Tibial nerve (tissue), 4 donors: ENCODE results near the gene CD164L2. TPM values are rescaled to one million over a fixed set of nuclear protein-coding genes. Genes with fewer than 3 reads are reported as not detected.

Experiments used
- DNase-seq, 2 donors: peaks; one replicate each; pipeline ENCODE4 v3.0.0-alpha.2; 2019; ENCODE audit warnings: low spot score in 2 of 2
- H3K27ac ChIP-seq, 4 donors: fragments of 200-600 bp; sonication (generic) in 3 of 4; one replicate each; pipeline ENCODE4 v1.5.1; 2017 to 2019; ENCODE audit warnings: mild to moderate bottlenecking in 1 of 4
- H3K27me3 ChIP-seq, 2 donors: fragments of 200-600 bp; sonication (generic) in 1 of 2; one replicate each; pipeline versions ENCODE4 v1.5.1 to v1.6.0; 2017 to 2019
- H3K36me3 ChIP-seq, 3 donors: fragments of 200-600 bp; sonication (generic); one replicate each; pipeline ENCODE4 v1.5.1; 2018 to 2019
- H3K4me1 ChIP-seq, 4 donors: fragments of 200-600 bp; sonication (generic) in 3 of 4; one replicate each; pipeline ENCODE4 v1.5.1; 2017 to 2019
- H3K4me3 ChIP-seq, 4 donors: fragments of 200-600 bp; sonication (generic) in 3 of 4; one replicate each; pipeline ENCODE4 v1.5.1; 2017 to 2019; ENCODE audit warnings: mild to moderate bottlenecking in 1 of 4, moderate library complexity in 1 of 4
- H3K9me3 ChIP-seq, 4 donors: fragments of 200-600 bp; sonication (generic) in 3 of 4; one replicate each; pipeline ENCODE4 v1.5.1; 2017 to 2019
- CTCF ChIP-seq, 5 experiments: fragments of 200-600 bp in 3 of 5; fragments of 450-650 bp in 2 of 5; sonication (generic) in 3 of 5; IDR thresholded peaks; one replicate each; pipeline ENCODE4 v1.5.1; 2016 to 2019; ENCODE audit warnings: antibody characterized with exemption in 5 of 5, mild to moderate bottlenecking in 3 of 5, moderate library complexity in 2 of 5
- EP300 ChIP-seq, 2 donors: sonication (generic); formaldehyde crosslinking; IDR thresholded peaks; one replicate each; pipeline ENCODE4 v1.6.1; 2017; ENCODE audit warnings: antibody characterized with exemption in 2 of 2, mild to moderate bottlenecking in 1 of 2
- POLR2A ChIP-seq, 2 donors: fragments of 450-650 bp; IDR thresholded peaks; one replicate each; pipeline ENCODE4 v1.6.1; 2017; ENCODE audit warnings: antibody characterized with exemption in 2 of 2, mild to moderate bottlenecking in 2 of 2, moderate library complexity in 2 of 2
- WGBS, 2 donors: methylation state at CpG; one replicate each; pipeline ENCODE4 v1.1.5; 2018; 5-methylcytosine and 5-hydroxymethylcytosine counted together
- total RNA-seq, 4 donors: library from RNA; depleted of rRNA; stranded (reverse); fragments of >200 nt; gene quantifications; one replicate each; pipeline ENCODE4 v1.1.0, GENCODE V29; 2016

Gene CD164L2
- total RNA-seq, 4 donors from 2014 or later = not detected

- no peaks in the 10 kb centered on the region for H3K27me3 ChIP-seq
- H3K4me1 ChIP-seq = peaks cover 0 to 78% (median 33%) of the 10 kb centered on the region in 4 donors
- no peak overlapping the region for H3K4me3 ChIP-seq
- H3K9me3 ChIP-seq = no peaks in the 10 kb centered on the region
- WGBS, 2 donors = 24 to 27% methylated on average over 14 of the region's 14 CpGs
- DNase-seq = peak in 1 of 2 donors; percentile 61
- H3K27ac ChIP-seq = peak overlapping the region; percentile 48 to 94 (median 68)
- H3K36me3 ChIP-seq = peaks cover 0 to 45% (median 16%) of the 10 kb centered on the region in 3 donors
- no peak for TF ChIP-seq POLR2A (IDR thresholded peaks at IDR 0.05)
- peak in 1 of 5 experiments; percentile 8 for TF ChIP-seq CTCF (IDR thresholded peaks at IDR 0.05)
- TF ChIP-seq EP300 (IDR thresholded peaks at IDR 0.05) = peak in 1 of 2 donors; percentile 81
Measured at GRCh38 chr1:27418326-27419185, 35.4 kb upstream of the CD164L2 start.

GRCh38 chr1:27417713-27418112 lies 34.6 kb upstream of the CD164L2 start:
- H3K4me1 ChIP-seq = peaks cover 0 to 79% (median 31%) of the 10 kb centered on the region in 4 donors
- WGBS, 2 donors = 62 to 69% methylated on average over 3 of the region's 3 CpGs
- no peaks in the 10 kb centered on the region for H3K9me3 ChIP-seq
- peak overlapping the region; percentile 48 to 94 (median 68) for H3K27ac ChIP-seq
- H3K36me3 ChIP-seq = peaks cover 0 to 53% (median 16%) of the 10 kb centered on the region in 3 donors
- TF ChIP-seq EP300 (IDR thresholded peaks at IDR 0.05) (no peak), CTCF (IDR thresholded peaks at IDR 0.05) (no peak), POLR2A (IDR thresholded peaks at IDR 0.05) (no peak)
- no peak for DNase-seq
- H3K27me3 ChIP-seq = no peaks in the 10 kb centered on the region
- no peak overlapping the region for H3K4me3 ChIP-seq

- DNase-seq = no peak
- no peaks in the 10 kb centered on the region for H3K27me3 ChIP-seq
- TF ChIP-seq CTCF (IDR thresholded peaks at IDR 0.05) = peak; percentile 42 to 59 (median 49)
- no peak for TF ChIP-seq POLR2A (IDR thresholded peaks at IDR 0.05)
- TF ChIP-seq EP300 (IDR thresholded peaks at IDR 0.05) = peak in 1 of 2 donors; percentile 19
- peaks cover 5 to 65% (median 25%) of the 10 kb centered on the region in 3 donors for H3K36me3 ChIP-seq
- no peak overlapping the region for H3K4me3 ChIP-seq
- peaks cover 0 to 71% (median 28%) of the 10 kb centered on the region in 4 donors for H3K4me1 ChIP-seq
- H3K27ac ChIP-seq = peak overlapping the region in 3 of 4 donors; percentile 1 to 94 (median 85)
- no peaks in the 10 kb centered on the region for H3K9me3 ChIP-seq
- WGBS, 2 donors = 67 to 75% methylated on average over 3 of the region's 3 CpGs
Measured at GRCh38 chr1:27416387-27417111, 33.4 kb upstream of the CD164L2 start.

GRCh38 chr1:27414091-27414490 lies 31.0 kb upstream of the CD164L2 start:
- 90 to 95% methylated on average over 1 of the region's 1 CpG for WGBS, 2 donors
- Histone ChIP-seq H3K36me3 (peaks cover 5 to 89% (median 35%) of the 10 kb centered on the region in 3 donors), H3K9me3 (no peaks in the 10 kb centered on the region), H3K27ac (peak overlapping the region in 1 of 4 donors; percentile 15), H3K4me1 (peaks cover 0 to 47% (median 23%) of the 10 kb centered on the region in 4 donors), H3K27me3 (no peaks in the 10 kb centered on the region), H3K4me3 (no peak overlapping the region)
- TF ChIP-seq POLR2A (IDR thresholded peaks at IDR 0.05) = no peak
- no peak for TF ChIP-seq EP300 (IDR thresholded peaks at IDR 0.05)
- no peak for TF ChIP-seq CTCF (IDR thresholded peaks at IDR 0.05)
- no peak for DNase-seq
